ENCODE measurements around the gene WFDC10B. TPM values are rescaled to one million over a fixed set of nuclear protein-coding genes. Genes with fewer than 3 reads are reported as not detected.
"Not testable (repeated sequence)": the region's sequence is repeated elsewhere in the genome, so short reads cannot be mapped to it uniquely, and the experiment has no call there.

The WFDC10B gene
- total and polyA plus RNA-seq, 4 donors = not detected

DNA sequence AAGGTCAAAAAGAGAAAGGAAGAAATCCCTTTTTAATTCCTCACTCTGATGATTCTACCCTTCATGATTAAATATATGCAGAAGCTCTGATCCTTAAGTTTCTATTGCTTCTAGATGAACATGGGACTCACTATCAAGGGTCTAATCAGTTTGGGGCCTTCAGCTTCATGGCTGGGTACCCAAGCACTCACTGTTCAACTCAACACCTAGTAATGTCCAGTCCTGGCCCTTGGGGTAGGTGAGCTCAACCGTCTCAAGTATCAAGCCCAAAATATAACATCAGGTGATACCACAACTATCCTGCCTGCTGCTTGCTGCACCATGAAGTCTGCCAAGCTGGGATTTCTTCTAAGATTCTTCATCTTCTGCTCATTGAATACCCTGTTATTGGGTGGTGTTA lies 17.2 kb upstream of the WFDC10B start, which contains the start of gene SPINT4:
TSS of gene SPINT4 (plus strand) at position 301 of the 400 bp plus-strand sequence. CDS start at position 322, 21 bp downstream.
- no peaks in the 10 kb centered on the region for H3K36me3 ChIP-seq (ENCODE audit: control insufficient read depth, insufficient read depth, low read length)
- H3K27ac ChIP-seq (ENCODE audit: low read depth, low read length) = no peak within 1 kb of the TSS
- no peaks in the 10 kb centered on the region for H3K9me3 ChIP-seq (ENCODE audit: control insufficient read depth, insufficient read depth, low read length)
- no peaks in the 10 kb centered on the region for H3K27me3 ChIP-seq (ENCODE audit: control insufficient read depth, insufficient read depth, low read length)
- no peaks in the 10 kb centered on the region for H3K4me1 ChIP-seq (ENCODE audit: control insufficient read depth, insufficient read depth, low read length)
- WGBS (ENCODE audit: insufficient coverage) = no CpG with 5 or more reads among the region's 1 CpG
- no peak within 1 kb of the TSS for H3K4me3 ChIP-seq (ENCODE audit: low read depth, low read length)
- DNase-seq (ENCODE audit: low read depth in 4 of 6, low spot score in 6 of 6) = no peak

DNA sequence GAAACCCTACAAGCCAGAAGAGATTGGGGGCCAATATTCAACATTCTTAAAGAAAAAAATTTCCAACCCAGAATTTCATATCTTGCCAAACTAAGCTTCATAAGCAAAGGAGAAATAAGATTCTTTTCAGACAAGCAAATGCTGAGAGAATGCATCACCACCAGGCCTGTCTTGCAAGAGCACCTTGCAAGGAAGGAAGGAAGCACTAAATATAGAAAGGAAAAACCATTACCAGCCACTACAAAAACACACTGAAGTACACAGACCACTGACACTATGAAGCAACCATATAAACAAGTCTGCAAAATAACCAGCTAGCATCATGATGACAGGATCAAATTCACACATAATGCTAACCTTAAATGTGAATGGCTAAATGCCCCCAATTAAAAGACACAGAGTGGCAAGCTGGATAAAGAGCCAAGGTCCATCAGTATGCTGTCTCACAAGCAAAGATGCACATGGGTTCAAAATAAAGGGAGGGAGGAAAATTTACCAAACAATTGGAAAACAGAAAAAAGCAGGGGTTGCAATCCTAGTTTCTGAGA lies 11.4 kb upstream of the WFDC10B start:
- H3K36me3 ChIP-seq (ENCODE audit: control insufficient read depth, insufficient read depth, low read length); DNase-seq (ENCODE audit: low read depth in 4 of 6, low spot score in 6 of 6); H3K9me3 ChIP-seq (ENCODE audit: control insufficient read depth, insufficient read depth, low read length); H3K4me1 ChIP-seq (ENCODE audit: control insufficient read depth, insufficient read depth, low read length); H3K27me3 ChIP-seq (ENCODE audit: control insufficient read depth, insufficient read depth, low read length); H3K4me3 ChIP-seq (ENCODE audit: low read depth, low read length); H3K27ac ChIP-seq (ENCODE audit: low read depth, low read length): not testable (repeated sequence)

- H3K9me3 ChIP-seq (ENCODE audit: control insufficient read depth, insufficient read depth, low read length) = no peaks in the 10 kb centered on the region
- no peaks in the 10 kb centered on the region for H3K4me1 ChIP-seq (ENCODE audit: control insufficient read depth, insufficient read depth, low read length)
- WGBS (ENCODE audit: insufficient coverage) = 85% methylated on average over 1 of the region's 4 CpGs
These were observed 2.9 kb downstream of the WFDC10B start, which contains the start of gene WFDC13 for GRCh38 chr20:45701873-45702272. Gene WFDC13 (plus strand): TSS chr20:45702038. CDS start chr20:45702124, 86 bp downstream.

DNA sequence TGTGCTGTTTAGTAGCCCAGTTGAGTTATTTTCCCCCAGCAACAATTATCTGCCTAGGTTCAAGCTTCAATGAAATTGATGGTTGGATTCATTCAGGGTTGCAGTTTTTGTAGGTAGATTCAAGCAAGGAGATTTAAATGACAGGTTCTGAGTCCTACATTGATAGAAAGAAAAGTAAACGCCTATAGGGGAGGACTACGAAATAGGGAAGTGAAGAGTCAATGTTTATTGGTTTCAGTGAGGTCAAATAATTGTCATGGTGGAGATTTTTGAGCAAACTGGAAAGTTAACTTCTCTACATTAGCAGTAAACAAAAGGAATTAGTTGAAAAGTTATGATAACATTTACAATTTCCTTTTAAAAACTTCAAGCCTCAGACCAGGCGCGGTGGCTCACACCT lies 3.7 kb downstream of the WFDC10B start:
- Histone ChIP-seq H3K4me3 (ENCODE audit: low read depth, low read length) (no peak overlapping the region), H3K27ac (ENCODE audit: low read depth, low read length) (no peak overlapping the region), H3K36me3 (ENCODE audit: control insufficient read depth, insufficient read depth, low read length) (no peaks in the 10 kb centered on the region), H3K4me1 (ENCODE audit: control insufficient read depth, insufficient read depth, low read length) (no peaks in the 10 kb centered on the region), H3K9me3 (ENCODE audit: control insufficient read depth, insufficient read depth, low read length) (no peaks in the 10 kb centered on the region), H3K27me3 (ENCODE audit: control insufficient read depth, insufficient read depth, low read length) (no peaks in the 10 kb centered on the region)
- WGBS (ENCODE audit: insufficient coverage) = no CpG with 5 or more reads among the region's 4 CpGs
- no peak for DNase-seq (ENCODE audit: low read depth in 4 of 6, low spot score in 6 of 6)

More at GRCh38 chr20:45701873-45702272, 2.9 kb downstream of the WFDC10B start, which contains the start of gene WFDC13:
- Histone ChIP-seq H3K27me3 (ENCODE audit: control insufficient read depth, insufficient read depth, low read length) (no peaks in the 10 kb centered on the region), H3K36me3 (ENCODE audit: control insufficient read depth, insufficient read depth, low read length) (no peaks in the 10 kb centered on the region), H3K4me3 (ENCODE audit: low read depth, low read length) (no peak within 1 kb of the TSS), H3K27ac (ENCODE audit: low read depth, low read length) (no peak within 1 kb of the TSS)
- DNase-seq (ENCODE audit: low read depth in 4 of 6, low spot score in 6 of 6) = no peak

DNA sequence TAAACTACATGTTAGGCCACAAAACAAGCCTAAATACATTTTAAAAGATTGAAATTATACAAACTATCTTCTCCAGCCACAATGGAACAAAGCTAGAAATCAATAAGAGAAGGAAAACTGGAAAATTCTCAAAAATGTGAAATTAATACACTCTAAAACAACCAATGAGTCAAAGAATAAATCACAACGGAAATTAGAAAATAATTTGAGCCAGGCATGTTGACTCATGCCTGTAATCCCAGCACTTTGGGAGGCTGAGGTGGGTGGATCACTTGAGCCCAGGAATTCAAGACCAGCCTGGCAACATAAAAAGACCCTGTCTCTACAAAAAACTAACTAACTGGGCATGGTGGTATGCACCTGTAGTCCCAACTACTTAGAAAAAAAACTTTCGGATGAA lies 9.3 kb downstream of the WFDC10B start:
- no peaks in the 10 kb centered on the region for H3K4me1 ChIP-seq (ENCODE audit: control insufficient read depth, insufficient read depth, low read length)
- no peak overlapping the region for H3K27ac ChIP-seq (ENCODE audit: low read depth, low read length)
- H3K4me3 ChIP-seq (ENCODE audit: low read depth, low read length) = no peak overlapping the region
- H3K9me3 ChIP-seq (ENCODE audit: control insufficient read depth, insufficient read depth, low read length) = no peaks in the 10 kb centered on the region
- no peaks in the 10 kb centered on the region for H3K36me3 ChIP-seq (ENCODE audit: control insufficient read depth, insufficient read depth, low read length)
- no peak for DNase-seq (ENCODE audit: low read depth in 4 of 6, low spot score in 6 of 6)
- no peaks in the 10 kb centered on the region for H3K27me3 ChIP-seq (ENCODE audit: control insufficient read depth, insufficient read depth, low read length)
- no CpG with 5 or more reads among the region's 2 CpGs for WGBS (ENCODE audit: insufficient coverage)

DNA sequence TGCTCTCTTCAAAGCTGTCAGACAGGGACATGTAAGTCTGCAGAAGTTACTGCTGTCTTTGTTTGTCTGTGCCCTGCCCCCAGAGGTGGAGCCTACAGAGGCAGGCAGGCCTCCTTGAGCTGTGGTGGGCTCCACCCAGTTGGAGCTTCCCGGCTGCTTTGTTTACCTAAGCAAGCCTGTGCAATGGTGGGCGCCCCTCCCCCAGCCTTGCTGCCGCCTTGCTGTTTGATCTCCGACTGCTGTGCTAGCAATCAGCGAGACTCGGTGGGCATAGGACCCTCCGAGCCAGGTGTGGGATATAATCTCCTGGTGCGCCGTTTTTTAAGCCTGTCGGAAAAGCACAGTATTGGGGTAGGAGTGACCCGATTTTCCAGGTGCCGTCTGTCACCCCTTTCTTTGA lies 11.5 kb downstream of the WFDC10B start:
- not testable (repeated sequence) for H3K27ac ChIP-seq (ENCODE audit: low read depth, low read length); H3K4me1 ChIP-seq (ENCODE audit: control insufficient read depth, insufficient read depth, low read length); H3K4me3 ChIP-seq (ENCODE audit: low read depth, low read length); H3K9me3 ChIP-seq (ENCODE audit: control insufficient read depth, insufficient read depth, low read length); DNase-seq (ENCODE audit: low read depth in 4 of 6, low spot score in 6 of 6); H3K36me3 ChIP-seq (ENCODE audit: control insufficient read depth, insufficient read depth, low read length); H3K27me3 ChIP-seq (ENCODE audit: control insufficient read depth, insufficient read depth, low read length)
- WGBS (ENCODE audit: insufficient coverage) = 77% methylated on average over 6 of the region's 12 CpGs

DNA sequence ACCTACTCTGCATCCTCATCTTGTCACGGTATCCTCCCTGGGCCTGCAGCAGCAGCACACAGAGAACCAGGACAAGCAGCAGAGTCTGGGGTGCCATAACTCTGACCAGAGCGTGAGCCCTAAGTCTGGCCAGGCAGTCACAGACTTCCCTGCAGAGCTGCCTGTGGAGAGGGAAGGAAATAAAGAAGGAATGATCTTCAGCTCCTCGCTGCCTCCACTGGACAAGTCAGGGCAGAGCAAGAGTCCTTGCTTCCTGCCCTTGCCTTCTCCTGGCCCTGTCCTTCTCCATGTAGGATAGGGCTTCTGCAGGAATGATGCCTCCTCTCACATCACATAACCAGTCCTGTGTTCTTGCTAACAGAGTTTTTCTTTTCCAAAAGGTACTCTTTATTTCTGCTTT lies 18.9 kb downstream of the WFDC10B start:
- Histone ChIP-seq H3K27ac (ENCODE audit: low read depth, low read length) (no peak overlapping the region), H3K9me3 (ENCODE audit: control insufficient read depth, insufficient read depth, low read length) (no peaks in the 10 kb centered on the region), H3K4me3 (ENCODE audit: low read depth, low read length) (no peak overlapping the region), H3K27me3 (ENCODE audit: control insufficient read depth, insufficient read depth, low read length) (no peaks in the 10 kb centered on the region), H3K4me1 (ENCODE audit: control insufficient read depth, insufficient read depth, low read length) (no peaks in the 10 kb centered on the region), H3K36me3 (ENCODE audit: control insufficient read depth, insufficient read depth, low read length) (no peaks in the 10 kb centered on the region)
- 72% methylated on average over 3 of the region's 3 CpGs for WGBS (ENCODE audit: insufficient coverage)
- DNase-seq (ENCODE audit: low read depth in 4 of 6, low spot score in 6 of 6) = no peak

DNA sequence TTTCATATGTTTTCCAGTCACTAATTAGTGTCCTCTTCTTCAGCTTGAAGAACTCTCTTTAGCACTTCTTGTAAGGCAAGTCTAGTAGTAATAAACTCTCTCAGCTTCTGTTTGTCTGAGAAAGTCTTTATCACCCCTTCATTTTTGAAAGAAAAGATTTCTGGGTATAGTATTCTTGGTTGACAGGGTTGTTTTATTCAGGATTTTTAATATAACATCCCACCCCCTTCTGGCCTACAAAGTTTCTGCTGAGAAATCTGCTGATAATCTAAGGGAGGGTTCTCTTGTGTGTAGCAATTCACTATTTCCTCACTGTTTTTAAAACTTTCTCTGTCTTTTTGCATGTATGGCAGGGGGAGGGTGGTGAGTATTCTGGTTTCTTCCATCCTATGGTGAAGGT lies 25.2 kb downstream of the WFDC10B start:
- H3K4me3 ChIP-seq (ENCODE audit: low read depth, low read length) = no peak overlapping the region
- no peaks in the 10 kb centered on the region for H3K4me1 ChIP-seq (ENCODE audit: control insufficient read depth, insufficient read depth, low read length)
- DNase-seq (ENCODE audit: low read depth in 4 of 6, low spot score in 6 of 6) = no peak
- no peaks in the 10 kb centered on the region for H3K9me3 ChIP-seq (ENCODE audit: control insufficient read depth, insufficient read depth, low read length)
- H3K27me3 ChIP-seq (ENCODE audit: control insufficient read depth, insufficient read depth, low read length) = no peaks in the 10 kb centered on the region
- no peaks in the 10 kb centered on the region for H3K36me3 ChIP-seq (ENCODE audit: control insufficient read depth, insufficient read depth, low read length)
- H3K27ac ChIP-seq (ENCODE audit: low read depth, low read length) = no peak overlapping the region

- no peaks in the 10 kb centered on the region for H3K4me1 ChIP-seq (ENCODE audit: control insufficient read depth, insufficient read depth, low read length)
- H3K9me3 ChIP-seq (ENCODE audit: control insufficient read depth, insufficient read depth, low read length) = no peaks in the 10 kb centered on the region
- DNase-seq (ENCODE audit: low read depth in 4 of 6, low spot score in 6 of 6) = no peak
- no peak overlapping the region for H3K4me3 ChIP-seq (ENCODE audit: low read depth, low read length)
- H3K27ac ChIP-seq (ENCODE audit: low read depth, low read length) = no peak overlapping the region
- H3K36me3 ChIP-seq (ENCODE audit: control insufficient read depth, insufficient read depth, low read length) = no peaks in the 10 kb centered on the region
- no peaks in the 10 kb centered on the region for H3K27me3 ChIP-seq (ENCODE audit: control insufficient read depth, insufficient read depth, low read length)
These were observed 32.1 kb downstream of the WFDC10B start for GRCh38 chr20:45672765-45673164.

DNA sequence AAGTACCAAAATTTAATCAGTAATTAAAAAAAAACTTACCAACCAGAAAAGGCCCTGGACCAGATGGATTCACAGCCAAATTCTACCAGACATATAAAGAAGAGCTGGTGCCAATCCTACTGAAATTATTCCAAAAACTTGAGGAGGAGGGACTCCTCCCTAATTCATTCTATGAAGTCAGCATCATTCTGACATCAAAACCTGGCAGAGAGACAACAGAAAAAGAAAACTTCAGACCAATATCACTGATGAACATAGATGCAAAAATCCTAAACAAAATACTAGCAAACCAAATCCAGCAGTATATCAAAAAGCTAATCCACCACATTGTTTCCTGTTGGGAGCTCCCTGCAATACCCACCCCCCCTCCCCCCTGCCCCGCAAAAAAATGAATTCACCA lies 34.7 kb downstream of the WFDC10B start, which contains the start of gene WFDC11:
TSS of gene WFDC11 (minus strand) at position 101 of the 400 bp plus-strand sequence. CDS start 19,639 bp downstream, outside the sequence.
- no peaks in the 10 kb centered on the region for H3K4me1 ChIP-seq (ENCODE audit: control insufficient read depth, insufficient read depth, low read length)
- no CpG with 5 or more reads among the region's 1 CpG for WGBS (ENCODE audit: insufficient coverage)
- H3K27me3 ChIP-seq (ENCODE audit: control insufficient read depth, insufficient read depth, low read length) = no peaks in the 10 kb centered on the region
- no peak within 1 kb of the TSS for H3K4me3 ChIP-seq (ENCODE audit: low read depth, low read length)
- DNase-seq (ENCODE audit: low read depth in 4 of 6, low spot score in 6 of 6) = no peak
- H3K9me3 ChIP-seq (ENCODE audit: control insufficient read depth, insufficient read depth, low read length) = no peaks in the 10 kb centered on the region
- H3K27ac ChIP-seq (ENCODE audit: low read depth, low read length) = no peak within 1 kb of the TSS
- no peaks in the 10 kb centered on the region for H3K36me3 ChIP-seq (ENCODE audit: control insufficient read depth, insufficient read depth, low read length)
